IMR-90 (cell line): ENCODE measurements around the gene DCHS1. TPM values are rescaled to one million over a fixed set of nuclear protein-coding genes. Genes with fewer than 3 reads are reported as not detected.

ENCODE experiments used
- ATAC-seq: fragments of 200-7000 bp; cut with Tn5 transposase; 2 replicates; pipeline ENCODE4 v1.9.1; 2020; ENCODE audit warnings: low read depth, mild to moderate bottlenecking, moderate library complexity
- BruUV-seq: library from RNA; stranded (reverse); fragments of 400-500 nt; replicated peaks from 2 replicates; lab custom pipeline; 2021; lab: Mats Ljungman, UMichigan
- CTCF ChIA-PET: fragments of 300-600 bp; formaldehyde crosslinking; extraction: SDS; loops from one replicate; lab custom pipeline; 2021; ENCODE audit warnings: antibody characterized with exemption; lab: Yijun Ruan, JAX
- POLR2A ChIA-PET: fragments of 300-600 bp; sonication (Branson Sonifier 250); formaldehyde crosslinking; loops from one replicate; lab custom pipeline; 2022; ENCODE audit warnings: antibody characterized with exemption; ENCODE audit not compliant: unreplicated experiment; lab: Charles Lee
- DNase-seq: peaks from one replicate; pipeline ENCODE4 v3.0.0; 2013
- H2AFZ ChIP-seq: replicated peaks from 2 replicates; pipeline ENCODE3; 2013; ENCODE audit warnings: low read length, mild to moderate bottlenecking; ENCODE audit not compliant: poor library complexity
- H2AK5ac ChIP-seq: 2 replicates; pipeline ENCODE4 v1.6.1; 2013; ENCODE audit warnings: low read depth, low read length, inconsistent platforms
- H2AK9ac ChIP-seq: replicated peaks from 2 replicates; pipeline ENCODE3; 2013; ENCODE audit warnings: mild to moderate bottlenecking, low read depth, low read length, moderate library complexity; ENCODE audit not compliant: poor library complexity
- H2BK120ac ChIP-seq: 2 replicates; pipeline ENCODE4 v1.6.1; 2013; ENCODE audit warnings: low read depth, low read length, inconsistent platforms
- H2BK15ac ChIP-seq: 3 replicates; pipeline ENCODE4 v1.6.1; 2013; ENCODE audit warnings: low read depth, low read length, inconsistent platforms
- H2BK20ac ChIP-seq: 2 replicates; pipeline ENCODE4 v1.6.1; 2013; ENCODE audit warnings: low read depth, mild to moderate bottlenecking, inconsistent platforms, low read length, moderate library complexity
- H2BK5ac ChIP-seq: 2 replicates; pipeline ENCODE4 v1.6.1; 2013; ENCODE audit warnings: mild to moderate bottlenecking, low read depth, low read length, inconsistent platforms; ENCODE audit not compliant: poor library complexity, severe bottlenecking
- H3K14ac ChIP-seq: replicated peaks from 2 replicates; pipeline ENCODE4 v1.6.1; 2013; ENCODE audit warnings: low read depth, low read length, inconsistent platforms
- H3K18ac ChIP-seq: 2 replicates; pipeline ENCODE4 v1.6.1; 2013; ENCODE audit warnings: low read depth, low read length, control low read depth
- H3K23ac ChIP-seq: 2 replicates; pipeline ENCODE4 v1.6.1; 2013; ENCODE audit warnings: low read depth, low read length, inconsistent platforms
- H3K27ac ChIP-seq: 2 replicates; pipeline ENCODE4 v1.5.1; 2013; ENCODE audit warnings: mild to moderate bottlenecking, control low read depth, low read length; ENCODE audit not compliant: insufficient read depth
- H3K27me3 ChIP-seq: 2 replicates; pipeline ENCODE4 v1.6.1; 2013; ENCODE audit warnings: low read length; ENCODE audit not compliant: control insufficient read depth, insufficient read depth
- H3K36me3 ChIP-seq: 2 replicates; pipeline ENCODE4 v1.6.1; 2013; ENCODE audit warnings: low read length, mixed read lengths; ENCODE audit not compliant: control insufficient read depth, insufficient read depth
- H3K4ac ChIP-seq: 2 replicates; pipeline ENCODE4 v1.6.1; 2013; ENCODE audit warnings: low read depth, low read length, inconsistent platforms
- H3K4me1 ChIP-seq: 2 replicates; pipeline ENCODE4 v1.6.1; 2013; ENCODE audit warnings: low read length, mixed read lengths; ENCODE audit not compliant: control insufficient read depth, insufficient read depth
- H3K4me2 ChIP-seq: 2 replicates; pipeline ENCODE4 v1.6.1; 2013; ENCODE audit warnings: low read depth, mild to moderate bottlenecking, control low read depth, low read length, moderate library complexity
- H3K4me3 ChIP-seq: 2 replicates; pipeline ENCODE4 v1.5.1; 2013; ENCODE audit warnings: low read depth, mild to moderate bottlenecking, control low read depth, low read length, moderate library complexity; ENCODE audit not compliant: insufficient read depth
- H3K56ac ChIP-seq: 2 replicates; pipeline ENCODE4 v1.6.1; 2013; ENCODE audit warnings: low read length, inconsistent platforms; ENCODE audit not compliant: insufficient read depth; ENCODE audit errors: extremely low read depth
- H3K79me1 ChIP-seq, 2 experiments: 2 replicates each; pipeline ENCODE4 v1.6.1; 2013; ENCODE audit warnings: low read length in 2 of 2, inconsistent platforms in 1 of 2, low read depth in 1 of 2
- H3K9ac ChIP-seq: 2 replicates; pipeline ENCODE4 v1.6.1; 2013; ENCODE audit warnings: low read depth, low read length, control low read depth
- H3K9me1 ChIP-seq: 2 replicates; pipeline ENCODE4 v1.6.1; 2013; ENCODE audit warnings: low read length, inconsistent platforms; ENCODE audit not compliant: insufficient read depth
- H3K9me3 ChIP-seq: 2 replicates; pipeline ENCODE4 v1.6.1; 2013; ENCODE audit warnings: low read length; ENCODE audit not compliant: control insufficient read depth, insufficient read depth
- H4K20me1 ChIP-seq: 2 replicates; pipeline ENCODE4 v1.6.1; 2013; ENCODE audit warnings: low read length, inconsistent platforms; ENCODE audit not compliant: insufficient read depth
- H4K5ac ChIP-seq: 2 replicates; pipeline ENCODE4 v1.6.1; 2013; ENCODE audit warnings: mild to moderate bottlenecking, low read depth, low read length, control low read depth
- H4K8ac ChIP-seq, 2 experiments: 2 replicates each; pipeline ENCODE4 v1.6.1; 2013; ENCODE audit warnings: low read depth in 2 of 2, low read length in 2 of 2, control low read depth in 1 of 2, inconsistent platforms in 1 of 2
- H4K91ac ChIP-seq: 2 replicates; pipeline ENCODE4 v1.6.1; 2013; ENCODE audit warnings: low read depth, low read length, inconsistent platforms; ENCODE audit not compliant: insufficient read depth
- BHLHE40 ChIP-seq: fragments of 150-350 bp; IDR thresholded peaks from 2 replicates; pipeline ENCODE4 v1.6.1; 2016; ENCODE audit warnings: mild to moderate bottlenecking, low read depth, low read length
- RCOR1 ChIP-seq: IDR thresholded peaks from 2 replicates; pipeline ENCODE4 v1.6.1; 2012; ENCODE audit warnings: mild to moderate bottlenecking, low read length, improper control_type of control experiment; ENCODE audit not compliant: insufficient replicate concordance
- SMC3 ChIP-seq: fragments of 150-350 bp; IDR thresholded peaks from 2 replicates; pipeline ENCODE4 v1.6.1; 2016; ENCODE audit warnings: low read depth, mild to moderate bottlenecking, antibody characterized with exemption, low read length, moderate library complexity
- WGBS, 2 experiments: methylation state at CpG; one replicate each; pipeline versions ENCODE4 v1.1.5 to v1.1.7; 2013; ENCODE audit warnings: missing lambda C conversion rate in 2 of 2; ENCODE audit not compliant: insufficient read length in 1 of 2; ENCODE audit errors: extremely low coverage in 2 of 2; 5-methylcytosine and 5-hydroxymethylcytosine counted together
- dilution Hi-C: fragments of 300-500 bp; cut with HindIII; formaldehyde crosslinking; loops from one replicate; pipeline ENCODE4 v1.14.3; 2018; ENCODE audit warnings: low sequenced_read_pairs; ENCODE audit not compliant: unreplicated experiment
- in situ Hi-C: fragments of 300-500 bp; cut with MboI; formaldehyde crosslinking; loops from 3 replicates; pipeline ENCODE4 v1.14.3; 2019; ENCODE audit warnings: low sequenced_read_pairs, inconsistent platforms, mixed read lengths
- intact Hi-C: fragments of 100-400 bp; cut with micrococcal nuclease; formaldehyde crosslinking; loops from 2 replicates; pipeline ENCODE4 v1.10.0; 2022
- polyA plus RNA-seq, 3 experiments: library from polyadenylated mRNA; depleted of rRNA; stranded (reverse); fragments of >200 nt; gene quantifications; 2 replicates each; pipeline ENCODE4 v1.2.3, GENCODE V29; 2012; ENCODE audit warnings: low replicate concordance in 1 of 3
- total RNA-seq: library from RNA; depleted of rRNA; stranded (reverse); fragments of >200 nt; gene quantifications from 2 replicates; pipeline ENCODE4 v1.2.3, GENCODE V29; 2012

The DCHS1 gene
- total and polyA plus RNA-seq, 2 of the 4 experiments (the other 2 are of a cell fraction): 1.4 to 3.3 TPM

DNA sequence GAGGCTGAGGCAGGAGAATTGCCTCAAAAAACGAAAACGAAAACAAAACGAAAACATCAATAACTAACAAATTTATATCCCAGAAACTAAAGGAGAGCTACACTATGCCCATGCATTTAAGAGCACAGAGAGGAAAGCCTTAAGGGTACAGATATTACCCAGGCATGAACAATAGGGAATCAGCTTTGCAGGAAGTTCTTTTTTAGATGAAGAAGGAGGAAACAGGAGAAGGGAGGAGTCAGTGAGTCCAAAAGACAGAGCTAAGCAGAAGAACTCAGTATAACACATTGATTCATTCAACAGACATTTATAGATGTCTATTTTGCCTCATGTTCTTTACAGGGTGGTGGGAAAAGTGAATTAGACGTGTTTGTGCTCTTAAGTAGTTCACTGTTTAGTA, 19.3 kb upstream of the DCHS1 start:
- in situ Hi-C loops: no loop called here
- Histone ChIP-seq H2BK15ac (no peak overlapping the region), H2AFZ (no peak overlapping the region), H3K4me3 (no peak overlapping the region), H4K5ac (no peak overlapping the region), H3K4me1 (no peaks in the 10 kb centered on the region), H2BK120ac (no peak overlapping the region), H3K9me1 (no peaks in the 10 kb centered on the region), H2BK5ac (no peak overlapping the region), H2AK9ac (no peak overlapping the region), H4K91ac (no peak overlapping the region), H2BK20ac (no peak overlapping the region), H3K56ac (no peak overlapping the region), H3K4me2 (no peak overlapping the region), H3K23ac (no peak overlapping the region), H3K14ac (no peak overlapping the region), H4K8ac (no peak overlapping the region), H3K18ac (no peak overlapping the region), H3K27ac (no peak overlapping the region), H3K9ac (no peak overlapping the region), H3K27me3 (no peaks in the 10 kb centered on the region), H3K4ac (no peak overlapping the region), H4K20me1 (no peaks in the 10 kb centered on the region), H3K36me3 (no peaks in the 10 kb centered on the region), H2AK5ac (no peak overlapping the region), H3K79me1 (0 out of 4 replicates have a peak, but pooled peaks cover 0 to 5% of the 10 kb centered on the region in 2 experiments), H3K9me3 (no peaks in the 10 kb centered on the region)
- no CpG with 5 or more reads among the region's 4 CpGs for WGBS, 2 experiments
- no TSS peak for BruUV-seq
- no peak for DNase-seq
- dilution Hi-C loops: no loop called here
- TF ChIP-seq RCOR1: no peak
- no peak for TF ChIP-seq BHLHE40
- no peak for TF ChIP-seq SMC3
- no peak for ATAC-seq
- CTCF ChIA-PET: interaction anchor here (1.2 to 1.4 kb wide), 2 partner anchors 10 to 144 kb away, joined by 3 read pairs; no protein-coding TSS in a partner anchor
- POLR2A ChIA-PET: no interaction called here
- intact Hi-C loops: no loop called here
